Keratinocyte (primary cell): ENCODE results near the gene SDK1.

Experiments
- EZH2 ChIP-seq: IDR thresholded peaks from one replicate; pipeline ENCODE4 v1.6.1; 2012; ENCODE audit warnings: inconsistent platforms, mild to moderate bottlenecking, low read length, moderate library complexity
- TF ChIP-seq, protein P1 (sequence below), 3 experiments: IDR thresholded peaks in 1 of 3; conservative IDR thresholded peaks in 1 of 3; optimal IDR thresholded peaks in 1 of 3; 2 replicates in 2 of 3; 3 replicates in 1 of 3; pipeline versions ENCODE3 to v1.5.1; 2011; ENCODE audit warnings: low read length in 3 of 3, mild to moderate bottlenecking in 3 of 3, moderate library complexity in 2 of 3, control low read depth in 1 of 3, inconsistent platforms in 1 of 3; ENCODE audit not compliant: insufficient read depth in 2 of 3; ENCODE audit errors: extremely low read depth in 1 of 3

DNA sequence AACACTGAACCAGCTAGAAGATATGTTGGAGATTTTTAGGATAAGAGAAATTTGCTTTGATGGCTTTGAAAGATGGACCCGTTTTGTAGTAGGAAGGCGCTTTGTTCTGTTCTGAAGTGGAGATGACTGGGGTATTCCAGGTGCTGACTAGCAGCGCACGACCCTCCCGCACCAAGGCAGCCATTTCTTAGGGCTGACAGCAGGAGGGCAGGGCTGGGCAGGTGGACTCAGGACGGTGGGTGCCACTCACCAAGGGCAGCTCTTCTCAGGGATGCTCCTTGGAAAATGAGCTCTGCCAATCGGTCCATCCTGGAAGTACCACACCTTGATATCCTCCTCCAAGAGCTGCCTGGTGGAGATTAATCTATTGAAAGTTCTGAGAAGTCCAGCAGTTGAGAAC, 917.4 kb downstream of the SDK1 start:
- TF ChIP-seq, protein P1, sequence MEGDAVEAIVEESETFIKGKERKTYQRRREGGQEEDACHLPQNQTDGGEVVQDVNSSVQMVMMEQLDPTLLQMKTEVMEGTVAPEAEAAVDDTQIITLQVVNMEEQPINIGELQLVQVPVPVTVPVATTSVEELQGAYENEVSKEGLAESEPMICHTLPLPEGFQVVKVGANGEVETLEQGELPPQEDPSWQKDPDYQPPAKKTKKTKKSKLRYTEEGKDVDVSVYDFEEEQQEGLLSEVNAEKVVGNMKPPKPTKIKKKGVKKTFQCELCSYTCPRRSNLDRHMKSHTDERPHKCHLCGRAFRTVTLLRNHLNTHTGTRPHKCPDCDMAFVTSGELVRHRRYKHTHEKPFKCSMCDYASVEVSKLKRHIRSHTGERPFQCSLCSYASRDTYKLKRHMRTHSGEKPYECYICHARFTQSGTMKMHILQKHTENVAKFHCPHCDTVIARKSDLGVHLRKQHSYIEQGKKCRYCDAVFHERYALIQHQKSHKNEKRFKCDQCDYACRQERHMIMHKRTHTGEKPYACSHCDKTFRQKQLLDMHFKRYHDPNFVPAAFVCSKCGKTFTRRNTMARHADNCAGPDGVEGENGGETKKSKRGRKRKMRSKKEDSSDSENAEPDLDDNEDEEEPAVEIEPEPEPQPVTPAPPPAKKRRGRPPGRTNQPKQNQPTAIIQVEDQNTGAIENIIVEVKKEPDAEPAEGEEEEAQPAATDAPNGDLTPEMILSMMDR (optimal IDR thresholded peaks at IDR 0.05 in 1 of 3, IDR thresholded peaks at IDR 0.05 in 1 of 3, conservative IDR thresholded peaks at IDR 0.05 in 1 of 3; ENCODE audit: extremely low read depth in 1 of 3, insufficient read depth in 2 of 3, low read length in 3 of 3), result no peak
- TF ChIP-seq EZH2, result no peak
